WI38 (cell line): Measurements from ENCODE around the gene ELOVL1.

ENCODE experiments used
- H3K4me3 ChIP-seq: 2 replicates; pipeline ENCODE4 v1.5.1; 2011; ENCODE audit warnings: low read depth, mild to moderate bottlenecking, control low read depth, low read length
- CTCF ChIP-seq: IDR thresholded peaks from 2 replicates; pipeline ENCODE4 v1.5.1; 2012; ENCODE audit warnings: low read depth, mild to moderate bottlenecking, control low read depth, low read length

The ELOVL1 gene

GRCh38 chr1:43352881-43353280 is 14.9 kb downstream of the ELOVL1 start:
- H3K4me3 ChIP-seq: no peak overlapping the region
- TF ChIP-seq CTCF: no peak

GRCh38 chr1:43352351-43352705 is 15.5 kb downstream of the ELOVL1 start:
- TF ChIP-seq CTCF: no peak
- no peak overlapping the region for H3K4me3 ChIP-seq

- H3K4me3 ChIP-seq: no peak overlapping the region
- no peak for TF ChIP-seq CTCF
These were observed 16.1 kb downstream of the ELOVL1 start for GRCh38 chr1:43351421-43352350.

- H3K4me3 ChIP-seq: no peak overlapping the region
- TF ChIP-seq CTCF: no peak
These were observed 16.8 kb downstream of the ELOVL1 start for GRCh38 chr1:43350976-43351375.

- H3K4me3 ChIP-seq: peak overlapping the region; percentile 43
- TF ChIP-seq CTCF: no peak
These were observed 18.1 kb downstream of the ELOVL1 start for GRCh38 chr1:43349594-43350306.

GRCh38 chr1:43348809-43349593 is 18.8 kb downstream of the ELOVL1 start:
- TF ChIP-seq CTCF: no peak
- peak overlapping the region; percentile 43 for H3K4me3 ChIP-seq
